Neutrophil (primary cell): ENCODE data around the gene MEI4.
"Not testable (repeated sequence)": the region's sequence is repeated elsewhere in the genome, so short reads cannot be mapped to it uniquely, and the experiment has no call there.

Experiments
- H3K27ac ChIP-seq: fragments of 200-600 bp; sonication (generic); 2 replicates; pipeline ENCODE4 v1.5.1; 2016; ENCODE audit warnings: mild to moderate bottlenecking, moderate library complexity
- H3K27me3 ChIP-seq: fragments of 200-600 bp; sonication (generic); 2 replicates; pipeline ENCODE4 v1.6.0; 2016; ENCODE audit warnings: mild to moderate bottlenecking
- H3K36me3 ChIP-seq: fragments of 200-600 bp; sonication (generic); 2 replicates; pipeline ENCODE4 v1.5.1; 2017
- H3K4me1 ChIP-seq, 2 experiments: fragments of 200-600 bp in 1 of 2; sonication (generic) in 1 of 2; 1 replicate in 1 of 2; 2 replicates in 1 of 2; pipeline versions ENCODE4 v1.5.1 to v1.6.1; 2013 to 2016; ENCODE audit warnings: low read depth in 1 of 2, low read length in 1 of 2, mild to moderate bottlenecking in 1 of 2, moderate library complexity in 1 of 2; ENCODE audit not compliant: control insufficient read depth in 1 of 2, insufficient read depth in 1 of 2
- H3K4me3 ChIP-seq, 2 experiments: fragments of 200-600 bp in 1 of 2; sonication (generic) in 1 of 2; 1 replicate in 1 of 2; 2 replicates in 1 of 2; pipeline ENCODE4 v1.5.1; 2013 to 2016; ENCODE audit warnings: low read depth in 1 of 2, low read length in 1 of 2, mild to moderate bottlenecking in 1 of 2, moderate library complexity in 1 of 2
- H3K9me3 ChIP-seq: fragments of 200-600 bp; sonication (generic); 2 replicates; pipeline ENCODE4 v1.5.1; 2016
- CTCF ChIP-seq: fragments of 200-600 bp; sonication (generic); IDR thresholded peaks from 2 replicates; pipeline ENCODE4 v1.5.1; 2016; ENCODE audit warnings: antibody characterized with exemption

MEI4 gene

GRCh38 chr6:77715588-77715987, 62.7 kb downstream of the MEI4 start:
- H3K4me1 ChIP-seq = no peaks in the 10 kb centered on the region
- H3K36me3 ChIP-seq = no peaks in the 10 kb centered on the region
- H3K9me3 ChIP-seq = no peaks in the 10 kb centered on the region
- TF ChIP-seq CTCF = no peak
- H3K27me3 ChIP-seq = no peaks in the 10 kb centered on the region
- no peak overlapping the region for H3K4me3 ChIP-seq
- H3K27ac ChIP-seq = no peak overlapping the region

- H3K9me3 ChIP-seq = no peaks in the 10 kb centered on the region
- no peaks in the 10 kb centered on the region for H3K4me1 ChIP-seq
- H3K27me3 ChIP-seq = no peaks in the 10 kb centered on the region
- no peak for TF ChIP-seq CTCF
- H3K27ac ChIP-seq = no peak overlapping the region
- H3K4me3 ChIP-seq = no peak overlapping the region
- no peaks in the 10 kb centered on the region for H3K36me3 ChIP-seq
These were observed 63.5 kb downstream of the MEI4 start for GRCh38 chr6:77716311-77716710.

- H3K27me3 ChIP-seq, H3K36me3 ChIP-seq, H3K4me3 ChIP-seq, H3K9me3 ChIP-seq, H3K4me1 ChIP-seq, H3K27ac ChIP-seq: not testable (repeated sequence)
These were observed 83.2 kb downstream of the MEI4 start for GRCh38 chr6:77736010-77736409.

GRCh38 chr6:77740380-77740779, 87.5 kb downstream of the MEI4 start:
- Histone ChIP-seq H3K4me3 (no peak overlapping the region), H3K4me1 (no peaks in the 10 kb centered on the region), H3K27me3 (no peaks in the 10 kb centered on the region), H3K27ac (no peak overlapping the region), H3K9me3 (no peaks in the 10 kb centered on the region), H3K36me3 (no peaks in the 10 kb centered on the region)
- TF ChIP-seq CTCF = no peak

GRCh38 chr6:77752156-77752555, 99.3 kb downstream of the MEI4 start:
- not testable (repeated sequence) for H3K4me1 ChIP-seq, H3K27ac ChIP-seq, H3K36me3 ChIP-seq, H3K9me3 ChIP-seq, H3K4me3 ChIP-seq, H3K27me3 ChIP-seq

- Histone ChIP-seq H3K4me1 (no peaks in the 10 kb centered on the region), H3K4me3 (no peak overlapping the region), H3K27ac (no peak overlapping the region), H3K9me3 (no peaks in the 10 kb centered on the region), H3K27me3 (no peaks in the 10 kb centered on the region), H3K36me3 (no peaks in the 10 kb centered on the region)
- no peak for TF ChIP-seq CTCF
These were observed 109.5 kb downstream of the MEI4 start for GRCh38 chr6:77762386-77762785.

- H3K27me3 ChIP-seq = no peaks in the 10 kb centered on the region
- no peak overlapping the region for H3K27ac ChIP-seq
- no peak overlapping the region for H3K4me3 ChIP-seq
- no peaks in the 10 kb centered on the region for H3K4me1 ChIP-seq
- H3K36me3 ChIP-seq = no peaks in the 10 kb centered on the region
- TF ChIP-seq CTCF = no peak
- H3K9me3 ChIP-seq = no peaks in the 10 kb centered on the region
These were observed 110.3 kb downstream of the MEI4 start for GRCh38 chr6:77763124-77763523.
